ENCODE results near the gene ABR.

Gene ABR

GRCh38 chr17:1168533-1169220, 11.1 kb downstream of the ABR start:
- H3K4me3 ChIP-seq (ENCODE audit: low read depth in 1 of 2, low read length in 2 of 2): no peak overlapping the region
- H3K27ac ChIP-seq (ENCODE audit: low read length): no peak overlapping the region
- no peak overlapping the region for H2AFZ ChIP-seq (ENCODE audit: low read depth, low read length)
- H3K27me3 ChIP-seq (ENCODE audit: insufficient read depth, low read length, poor library complexity): peaks cover 3% of the 10 kb centered on the region
- H3K36me3 ChIP-seq (ENCODE audit: insufficient read depth, low read length): no peaks in the 10 kb centered on the region
- no peak for DNase-seq
- H3K4me2 ChIP-seq (ENCODE audit: insufficient read depth, low read length): no peak overlapping the region
- no peak for ATAC-seq (ENCODE audit: insufficient read depth, low read depth)
- H4K20me1 ChIP-seq (ENCODE audit: insufficient read depth, low read length): no peaks in the 10 kb centered on the region
- TF ChIP-seq CTCF (IDR thresholded peaks at IDR 0.05; ENCODE audit: borderline replicate concordance, extremely low read depth, low read length, poor library complexity, severe bottlenecking): no peak
- no peak for TF ChIP-seq EZH2 (IDR thresholded peaks at IDR 0.05; ENCODE audit: borderline replicate concordance, low read depth, low read length, severe bottlenecking)
- H3K4me1 ChIP-seq (ENCODE audit: insufficient read depth, low read length): no peaks in the 10 kb centered on the region
- H3K9me3 ChIP-seq (ENCODE audit: insufficient read depth, low read length, severe bottlenecking): no peaks in the 10 kb centered on the region
- no peaks in the 10 kb centered on the region for H3K79me2 ChIP-seq (ENCODE audit: insufficient read depth, low read length)
- no peak overlapping the region for H3K9ac ChIP-seq (ENCODE audit: low read depth, low read length)

GRCh38 chr17:1166276-1166675, 13.5 kb downstream of the ABR start:
- Histone ChIP-seq H3K9ac (ENCODE audit: low read depth, low read length) (no peak overlapping the region), H3K4me3 (ENCODE audit: low read depth in 1 of 2, low read length in 2 of 2) (no peak overlapping the region), H2AFZ (ENCODE audit: low read depth, low read length) (no peak overlapping the region), H3K36me3 (ENCODE audit: insufficient read depth, low read length) (no peaks in the 10 kb centered on the region), H3K27me3 (ENCODE audit: insufficient read depth, low read length, poor library complexity) (peaks cover 3% of the 10 kb centered on the region), H3K27ac (ENCODE audit: low read length) (no peak overlapping the region), H3K4me1 (ENCODE audit: insufficient read depth, low read length) (no peaks in the 10 kb centered on the region), H3K4me2 (ENCODE audit: insufficient read depth, low read length) (no peak overlapping the region), H4K20me1 (ENCODE audit: insufficient read depth, low read length) (no peaks in the 10 kb centered on the region), H3K9me3 (ENCODE audit: insufficient read depth, low read length, severe bottlenecking) (no peaks in the 10 kb centered on the region), H3K79me2 (ENCODE audit: insufficient read depth, low read length) (no peaks in the 10 kb centered on the region)
- TF ChIP-seq EZH2 (IDR thresholded peaks at IDR 0.05; ENCODE audit: borderline replicate concordance, low read depth, low read length, severe bottlenecking): no peak
- ATAC-seq (ENCODE audit: insufficient read depth, low read depth) (no peak), DNase-seq (no peak)

GRCh38 chr17:1165836-1166235, 13.9 kb downstream of the ABR start:
- H4K20me1 ChIP-seq (ENCODE audit: insufficient read depth, low read length): no peaks in the 10 kb centered on the region
- DNase-seq (no peak), ATAC-seq (ENCODE audit: insufficient read depth, low read depth) (no peak)
- H3K36me3 ChIP-seq (ENCODE audit: insufficient read depth, low read length): no peaks in the 10 kb centered on the region
- peaks cover 3% of the 10 kb centered on the region for H3K27me3 ChIP-seq (ENCODE audit: insufficient read depth, low read length, poor library complexity)
- no peak overlapping the region for H3K9ac ChIP-seq (ENCODE audit: low read depth, low read length)
- no peak overlapping the region for H3K4me3 ChIP-seq (ENCODE audit: low read depth in 1 of 2, low read length in 2 of 2)
- no peaks in the 10 kb centered on the region for H3K9me3 ChIP-seq (ENCODE audit: insufficient read depth, low read length, severe bottlenecking)
- no peak overlapping the region for H2AFZ ChIP-seq (ENCODE audit: low read depth, low read length)
- no peaks in the 10 kb centered on the region for H3K79me2 ChIP-seq (ENCODE audit: insufficient read depth, low read length)
- H3K4me2 ChIP-seq (ENCODE audit: insufficient read depth, low read length): no peak overlapping the region
- no peaks in the 10 kb centered on the region for H3K4me1 ChIP-seq (ENCODE audit: insufficient read depth, low read length)
- TF ChIP-seq EZH2 (IDR thresholded peaks at IDR 0.05; ENCODE audit: borderline replicate concordance, low read depth, low read length, severe bottlenecking) (no peak), CTCF (IDR thresholded peaks at IDR 0.05; ENCODE audit: borderline replicate concordance, extremely low read depth, low read length, poor library complexity, severe bottlenecking) (no peak)
- no peak overlapping the region for H3K27ac ChIP-seq (ENCODE audit: low read length)

- Histone ChIP-seq H3K36me3 (ENCODE audit: insufficient read depth, low read length) (no peaks in the 10 kb centered on the region), H2AFZ (ENCODE audit: low read depth, low read length) (no peak overlapping the region), H3K9ac (ENCODE audit: low read depth, low read length) (no peak overlapping the region), H3K27me3 (ENCODE audit: insufficient read depth, low read length, poor library complexity) (peaks cover 3% of the 10 kb centered on the region), H3K4me2 (ENCODE audit: insufficient read depth, low read length) (no peak overlapping the region), H3K27ac (ENCODE audit: low read length) (no peak overlapping the region), H4K20me1 (ENCODE audit: insufficient read depth, low read length) (no peaks in the 10 kb centered on the region), H3K4me1 (ENCODE audit: insufficient read depth, low read length) (no peaks in the 10 kb centered on the region), H3K4me3 (ENCODE audit: low read depth in 1 of 2, low read length in 2 of 2) (no peak overlapping the region), H3K79me2 (ENCODE audit: insufficient read depth, low read length) (no peaks in the 10 kb centered on the region), H3K9me3 (ENCODE audit: insufficient read depth, low read length, severe bottlenecking) (no peaks in the 10 kb centered on the region)
- no peak for TF ChIP-seq EZH2 (IDR thresholded peaks at IDR 0.05; ENCODE audit: borderline replicate concordance, low read depth, low read length, severe bottlenecking)
- no peak for TF ChIP-seq CTCF (IDR thresholded peaks at IDR 0.05; ENCODE audit: borderline replicate concordance, extremely low read depth, low read length, poor library complexity, severe bottlenecking)
- DNase-seq (no peak), ATAC-seq (ENCODE audit: insufficient read depth, low read depth) (no peak)
Observed at GRCh38 chr17:1164935-1165556, 14.7 kb downstream of the ABR start.

Measured in DND-41 (cell line).